ENCODE measurements around the gene AGER.

The AGER gene

DNA sequence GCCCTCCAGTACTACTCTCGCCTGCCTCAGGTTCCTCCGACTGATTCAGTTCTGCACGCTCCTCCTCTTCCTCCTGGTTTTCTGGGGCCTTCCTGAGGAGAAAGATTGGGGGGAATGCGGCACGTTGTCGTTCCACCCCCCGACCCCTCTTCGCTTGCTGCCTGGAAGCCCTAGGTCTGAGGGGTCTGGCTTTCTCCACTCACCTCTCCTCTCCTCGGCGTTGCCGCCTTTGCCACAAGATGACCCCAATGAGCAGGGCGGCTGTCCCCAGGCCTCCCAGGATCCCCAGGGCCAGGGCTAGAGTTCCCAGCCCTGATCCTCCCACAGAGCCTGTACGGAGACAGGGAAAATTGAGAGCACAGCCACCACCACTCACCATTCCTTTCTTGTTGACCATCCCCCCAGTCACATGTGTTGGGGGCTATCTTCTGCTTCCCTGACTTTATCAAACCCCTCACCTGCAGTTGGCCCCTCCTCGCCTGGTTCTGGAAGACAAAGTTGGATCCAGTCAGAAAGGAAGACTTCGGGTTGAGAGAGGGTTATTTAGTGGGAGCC, 2.8 kb downstream of the AGER start:
- H3K4me3 ChIP-seq (ENCODE audit: low read depth, low read length), result no peak overlapping the region
- peaks cover 13% of the 10 kb centered on the region for H3K4me1 ChIP-seq (ENCODE audit: control insufficient read depth, insufficient read depth, low read length)
- peaks cover 0 to 50% of the 10 kb centered on the region in 2 experiments; a peak in 2 of 3 replicates for H3K36me3 ChIP-seq (ENCODE audit: control insufficient read depth in 2 of 2, insufficient read depth in 1 of 2, low read length in 2 of 2)
- no peaks in the 10 kb centered on the region for H3K9me3 ChIP-seq (ENCODE audit: control insufficient read depth, insufficient read depth, low read depth, low read length)
- CTCF ChIA-PET, result interaction anchor here (0.9 kb wide), 1 partner anchor 12 kb away, joined by 3 read pairs; no protein-coding TSS in a partner anchor
- POLR2A ChIA-PET, result interaction anchor here (3.0 kb wide), 1 partner anchor 14 kb away, joined by 19 read pairs; no protein-coding TSS in a partner anchor
- TF ChIP-seq ZNF549 (tag by site-specific recombination; IDR thresholded peaks at IDR 0.05), result no peak
- no peak for TF ChIP-seq PRDM1 (tag by site-specific recombination; IDR thresholded peaks at IDR 0.05)
- no peak for TF ChIP-seq ZNF792 (tag by site-specific recombination; IDR thresholded peaks at IDR 0.05)
- no peak for TF ChIP-seq ZNF639 (tag by site-specific recombination; IDR thresholded peaks at IDR 0.05)
- TF ChIP-seq ZNF585B (tag by site-specific recombination; IDR thresholded peaks at IDR 0.05), result no peak
- TF ChIP-seq ZBTB8A (tag by site-specific recombination; IDR thresholded peaks at IDR 0.05), result no peak
- TF ChIP-seq ZNF561 (tag by site-specific recombination; IDR thresholded peaks at IDR 0.05; ENCODE audit: borderline replicate concordance), result no peak
- no peak for TF ChIP-seq SP3 (tag by site-specific recombination; IDR thresholded peaks at IDR 0.05)
- no peak for TF ChIP-seq ZNF600 (tag by site-specific recombination; IDR thresholded peaks at IDR 0.05)
- TF ChIP-seq ZNF529 (tag by site-specific recombination; IDR thresholded peaks at IDR 0.05; ENCODE audit: insufficient replicate concordance), result no peak
- no peak for TF ChIP-seq ZIC2 (tag by site-specific recombination; IDR thresholded peaks at IDR 0.05)
- TF ChIP-seq ZNF292 (tag by site-specific recombination; IDR thresholded peaks at IDR 0.05; ENCODE audit: borderline replicate concordance, low read depth), result no peak
- TF ChIP-seq MYNN (tag by site-specific recombination; IDR thresholded peaks at IDR 0.05; ENCODE audit: borderline replicate concordance), result no peak
- TF ChIP-seq ZNF132 (tag by site-specific recombination; IDR thresholded peaks at IDR 0.05; ENCODE audit: borderline replicate concordance), result no peak
- TF ChIP-seq ZNF416 (tag by site-specific recombination; IDR thresholded peaks at IDR 0.05), result no peak
- no peak for TF ChIP-seq ZNF580 (tag by site-specific recombination; IDR thresholded peaks at IDR 0.05)
- no peak overlapping the region for H3K27ac ChIP-seq (ENCODE audit: extremely low read depth, low read depth, low read length)

- H3K4me1 ChIP-seq (ENCODE audit: control insufficient read depth, insufficient read depth, low read length), result peaks cover 14% of the 10 kb centered on the region
- TF ChIP-seq ZNF639 (tag by site-specific recombination; IDR thresholded peaks at IDR 0.05), result no peak
- TF ChIP-seq ZNF600 (tag by site-specific recombination; IDR thresholded peaks at IDR 0.05), result no peak
- TF ChIP-seq ZNF16 (tag by site-specific recombination; IDR thresholded peaks at IDR 0.05; ENCODE audit: low read depth), result no peak
- TF ChIP-seq ZEB2 (tag by site-specific recombination; IDR thresholded peaks at IDR 0.05), result no peak
- TF ChIP-seq EGR2 (tag by site-specific recombination; IDR thresholded peaks at IDR 0.05; ENCODE audit: low read depth), result no peak
- TF ChIP-seq ZIC2 (tag by site-specific recombination; IDR thresholded peaks at IDR 0.05), result no peak
- ChIA-PET POLR2A (interaction anchor here (0.8 to 1.6 kb wide), 7 partner anchors 9 to 788 kb away, joined by 3 to 10 read pairs (median 5); partner anchors contain the start of genes BRD2, HSPA1B and PBX2), CTCF (interaction anchor here (1.6 kb wide), 1 partner anchor 16 kb away, joined by 9 read pairs; no protein-coding TSS in a partner anchor)
- peaks cover 0 to 46% of the 10 kb centered on the region in 2 experiments; a peak in 2 of 3 replicates for H3K36me3 ChIP-seq (ENCODE audit: control insufficient read depth in 2 of 2, insufficient read depth in 1 of 2, low read length in 2 of 2)
- H3K27ac ChIP-seq (ENCODE audit: extremely low read depth, low read depth, low read length), result no peak overlapping the region
- no peaks in the 10 kb centered on the region for H3K9me3 ChIP-seq (ENCODE audit: control insufficient read depth, insufficient read depth, low read depth, low read length)
- no peak overlapping the region for H3K4me3 ChIP-seq (ENCODE audit: low read depth, low read length)
Measured at GRCh38 chr6:32179766-32180405, 4.2 kb downstream of the AGER start.
